NCI-H2196 (cell line): Measurements from ENCODE around the gene PDSS1.
A peak's percentile ranks its signal among the peaks of the same experiment; 100 is the strongest.

Experiments used
- DNase-seq: peaks from one replicate; lab custom pipeline; 2025; ENCODE audit not compliant: unreplicated experiment; lab: John Stamatoyannopoulos, UW

PDSS1 gene

GRCh38 chr10:26698909-26699308 lies 1.4 kb downstream of the PDSS1 start:
- DNase-seq = no peak

DNA sequence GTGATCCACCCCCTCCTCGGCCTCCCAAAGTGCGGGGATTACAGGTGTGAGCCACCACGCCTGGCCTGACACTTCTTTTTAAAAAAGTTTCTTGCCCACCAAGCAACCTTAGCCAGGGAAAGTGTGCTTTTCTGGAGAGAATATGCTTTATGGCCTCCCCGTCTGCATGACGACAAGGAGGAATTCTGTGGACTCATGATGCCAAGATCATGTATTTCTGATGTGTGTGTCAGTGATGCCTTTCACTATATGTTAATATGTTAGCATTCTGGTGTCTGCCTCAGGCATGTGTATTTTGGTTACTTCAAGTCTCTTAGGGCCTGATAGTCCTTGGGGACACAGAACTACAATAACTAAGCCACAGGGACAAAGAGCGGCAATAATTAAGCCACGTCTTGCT lies 2.1 kb downstream of the PDSS1 start:
- DNase-seq = no peak

- DNase-seq = no peak
Measured at GRCh38 chr10:26700884-26701630, 3.6 kb downstream of the PDSS1 start.

DNA sequence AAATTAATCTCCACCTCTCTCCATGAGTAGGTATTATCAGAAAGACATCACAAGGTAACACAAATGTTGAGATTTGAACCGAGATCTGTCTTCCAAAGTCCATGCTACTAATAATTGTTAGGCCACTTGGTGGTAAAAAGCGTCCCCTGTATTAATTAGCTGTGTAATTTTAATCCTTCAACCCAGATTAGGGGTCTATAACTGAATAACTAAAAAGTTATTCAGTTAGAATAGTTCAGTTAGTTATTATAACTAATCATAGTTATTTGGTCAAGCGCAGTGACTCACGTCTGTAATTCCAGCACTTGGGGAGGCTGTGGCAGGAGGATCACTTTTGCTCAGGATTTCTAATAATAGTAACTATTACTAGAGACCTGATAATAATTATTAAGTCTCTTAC lies 5.6 kb downstream of the PDSS1 start:
- DNase-seq = no peak

DNA sequence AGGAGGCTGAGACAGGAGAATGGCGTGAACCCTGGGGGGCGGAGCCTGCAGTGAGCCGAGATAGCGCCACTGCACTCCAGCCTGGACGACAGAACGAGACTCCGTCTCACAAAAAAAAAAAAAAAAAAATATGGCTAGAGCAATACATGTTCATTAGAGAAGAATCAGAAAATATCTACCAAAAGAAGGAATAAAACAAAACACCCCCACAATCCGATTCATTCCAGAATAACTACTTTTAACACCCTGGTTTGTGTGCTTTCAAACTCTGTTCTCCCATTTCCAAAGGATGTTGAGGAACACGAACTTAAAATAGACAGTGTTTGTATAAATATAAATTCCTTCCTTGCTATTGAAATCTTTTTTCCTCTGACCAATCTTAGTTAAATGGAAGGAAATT lies 6.5 kb downstream of the PDSS1 start:
- DNase-seq = no peak

- DNase-seq = no peak
Measured at GRCh38 chr10:26706206-26706605, 8.7 kb downstream of the PDSS1 start.

GRCh38 chr10:26706936-26707335 lies 9.4 kb downstream of the PDSS1 start:
- no peak for DNase-seq

- DNase-seq = no peak
Measured at GRCh38 chr10:26711324-26711723, 13.8 kb downstream of the PDSS1 start.

DNA sequence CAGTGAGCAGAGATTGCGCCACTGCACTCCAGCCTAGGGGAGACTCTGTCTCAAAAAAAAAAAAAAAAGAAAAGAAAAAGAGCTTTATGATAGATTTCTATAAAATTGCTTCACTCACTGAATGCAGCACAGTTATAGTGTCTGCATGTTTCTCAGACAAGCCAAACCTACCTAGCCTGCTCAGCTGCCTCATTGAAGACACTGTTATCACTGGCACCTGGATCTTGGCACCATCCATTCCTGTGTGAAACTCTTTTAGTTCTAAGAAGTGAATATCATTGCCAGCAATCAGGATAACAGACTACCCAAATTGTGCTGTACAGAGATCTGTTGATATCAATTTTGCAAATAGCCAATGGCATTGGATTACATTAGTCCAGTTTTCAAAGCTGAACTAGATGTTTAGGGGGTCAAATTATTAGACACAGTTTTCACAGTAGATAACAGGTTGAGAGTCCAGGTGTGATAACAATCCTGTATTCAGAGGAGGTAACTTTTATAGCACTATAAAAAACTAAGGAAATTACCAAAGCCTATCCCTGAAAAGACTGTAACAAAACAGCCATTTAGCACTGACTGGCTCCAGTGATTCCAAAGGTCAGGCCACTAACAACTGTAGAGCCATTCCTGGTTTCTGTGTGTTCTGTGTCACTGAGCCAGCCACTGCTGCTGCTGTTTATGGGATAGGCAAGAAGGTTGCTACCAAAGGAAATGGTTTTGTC lies 17.1 kb downstream of the PDSS1 start:
- DNase-seq = no peak

- no peak for DNase-seq
Measured at GRCh38 chr10:26715137-26715487, 17.6 kb downstream of the PDSS1 start.

GRCh38 chr10:26717476-26717875 lies 20.0 kb downstream of the PDSS1 start:
- no peak for DNase-seq

- DNase-seq = no peak
Measured at GRCh38 chr10:26721561-26721960, 24.1 kb downstream of the PDSS1 start.

- DNase-seq = no peak
Measured at GRCh38 chr10:26723016-26723415, 25.5 kb downstream of the PDSS1 start.

DNA sequence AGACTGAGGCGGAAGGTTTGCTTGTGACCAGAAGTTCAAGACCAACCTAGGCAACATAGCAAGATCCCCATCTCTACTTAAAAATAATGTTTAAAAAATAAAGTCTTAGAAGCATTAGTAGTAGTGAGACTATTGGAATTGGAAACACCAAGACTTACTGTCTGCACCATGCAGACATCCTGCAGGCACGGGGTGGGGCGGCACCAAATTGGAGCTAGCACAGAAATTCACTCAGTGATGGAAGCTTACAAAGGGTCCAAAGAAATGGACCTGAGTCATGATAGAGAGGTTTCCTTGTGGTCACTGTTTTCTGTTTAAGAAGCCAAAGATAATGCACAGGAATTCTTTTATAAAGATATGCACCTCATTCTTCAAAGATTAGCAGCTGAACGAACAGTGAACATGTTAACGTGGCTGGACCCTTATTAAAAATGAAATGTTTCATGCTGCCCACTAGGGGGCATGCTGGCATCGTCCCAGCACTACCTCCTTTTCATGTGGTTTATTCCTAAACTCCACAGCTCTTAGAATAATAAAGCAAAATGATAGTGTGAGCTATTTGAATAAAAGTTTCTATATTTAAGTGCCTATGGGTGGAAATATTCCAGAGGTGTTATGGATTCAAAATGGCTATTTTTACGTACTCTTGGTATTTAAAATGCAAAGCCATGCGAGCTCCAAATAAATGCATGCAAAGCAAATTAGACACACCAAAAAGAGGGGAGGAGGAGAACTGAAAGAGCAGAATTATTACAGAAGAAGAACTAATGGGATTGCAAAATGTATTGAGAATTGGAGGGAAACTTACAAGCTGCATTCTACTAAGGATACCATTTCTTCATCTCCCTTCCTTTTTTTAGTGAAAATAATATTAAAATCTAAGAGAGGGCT lies 28.6 kb downstream of the PDSS1 start:
- DNase-seq = peak; percentile 1

DNA sequence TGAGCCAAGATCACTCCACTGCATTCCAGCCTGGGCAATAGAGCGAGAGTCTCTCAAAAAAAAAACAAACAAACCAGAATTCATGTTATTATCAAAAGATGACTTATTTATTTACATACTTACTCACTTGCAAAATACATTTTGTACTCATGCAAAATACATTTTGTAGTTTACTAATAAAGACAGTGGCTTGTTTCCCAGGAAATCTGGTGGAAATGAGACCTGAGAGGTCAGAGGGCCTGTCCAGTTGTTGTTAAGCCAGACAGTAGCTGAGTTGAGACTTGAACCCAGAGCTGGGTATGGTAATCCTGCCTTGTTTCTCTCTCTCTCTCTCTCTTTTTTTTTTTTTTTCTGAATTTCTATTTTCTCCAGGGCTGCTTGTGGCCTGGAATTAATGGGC lies 29.5 kb downstream of the PDSS1 start:
- no peak for DNase-seq

GRCh38 chr10:26728957-26729356 lies 31.5 kb downstream of the PDSS1 start:
- no peak for DNase-seq

GRCh38 chr10:26729395-26729794 lies 31.9 kb downstream of the PDSS1 start:
- no peak for DNase-seq

DNA sequence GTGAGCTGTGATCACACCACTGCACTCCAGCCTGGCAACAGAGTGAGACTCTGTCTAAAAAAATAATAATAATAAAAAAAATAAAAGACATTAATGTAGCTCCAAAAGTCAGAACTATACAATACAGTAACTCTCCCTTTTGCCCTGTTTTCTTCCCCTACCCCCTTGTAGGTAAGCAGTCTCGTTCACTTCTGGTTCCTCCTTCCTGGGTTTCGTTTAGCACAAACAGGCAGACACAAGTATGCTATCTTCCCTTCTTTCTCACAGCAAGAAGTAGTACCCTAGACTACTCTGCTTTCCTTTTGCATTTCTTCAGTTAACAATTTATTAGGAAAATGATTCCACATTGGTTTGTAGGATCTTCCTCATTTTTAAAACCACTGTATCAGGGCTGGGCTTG lies 33.1 kb downstream of the PDSS1 start:
- no peak for DNase-seq

- DNase-seq = no peak
Measured at GRCh38 chr10:26733750-26734568, 36.5 kb downstream of the PDSS1 start.

GRCh38 chr10:26735435-26735834 lies 37.9 kb downstream of the PDSS1 start:
- DNase-seq = no peak

- DNase-seq = no peak
Measured at GRCh38 chr10:26737730-26738129, 40.2 kb downstream of the PDSS1 start.
